AG09319 (cell line): ENCODE results near the gene C22orf23.

ENCODE experiments used
- DNase-seq: peaks from one replicate; pipeline ENCODE4 v3.0.0-alpha.2; 2010; ENCODE audit warnings: low read depth; ENCODE audit errors: extremely low read depth
- TF ChIP-seq, protein P1 (sequence below): IDR thresholded peaks from 2 replicates; pipeline ENCODE4 v1.5.1; 2011; ENCODE audit warnings: low read depth, mild to moderate bottlenecking, inconsistent platforms, low read length, moderate library complexity

The C22orf23 gene

GRCh38 chr22:37994982-37995381 is 41.6 kb upstream of the C22orf23 start:
- no peak for DNase-seq
- TF ChIP-seq, protein P1, sequence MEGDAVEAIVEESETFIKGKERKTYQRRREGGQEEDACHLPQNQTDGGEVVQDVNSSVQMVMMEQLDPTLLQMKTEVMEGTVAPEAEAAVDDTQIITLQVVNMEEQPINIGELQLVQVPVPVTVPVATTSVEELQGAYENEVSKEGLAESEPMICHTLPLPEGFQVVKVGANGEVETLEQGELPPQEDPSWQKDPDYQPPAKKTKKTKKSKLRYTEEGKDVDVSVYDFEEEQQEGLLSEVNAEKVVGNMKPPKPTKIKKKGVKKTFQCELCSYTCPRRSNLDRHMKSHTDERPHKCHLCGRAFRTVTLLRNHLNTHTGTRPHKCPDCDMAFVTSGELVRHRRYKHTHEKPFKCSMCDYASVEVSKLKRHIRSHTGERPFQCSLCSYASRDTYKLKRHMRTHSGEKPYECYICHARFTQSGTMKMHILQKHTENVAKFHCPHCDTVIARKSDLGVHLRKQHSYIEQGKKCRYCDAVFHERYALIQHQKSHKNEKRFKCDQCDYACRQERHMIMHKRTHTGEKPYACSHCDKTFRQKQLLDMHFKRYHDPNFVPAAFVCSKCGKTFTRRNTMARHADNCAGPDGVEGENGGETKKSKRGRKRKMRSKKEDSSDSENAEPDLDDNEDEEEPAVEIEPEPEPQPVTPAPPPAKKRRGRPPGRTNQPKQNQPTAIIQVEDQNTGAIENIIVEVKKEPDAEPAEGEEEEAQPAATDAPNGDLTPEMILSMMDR, result no peak

- DNase-seq, result no peak
- TF ChIP-seq, protein P1, result no peak
Measured at GRCh38 chr22:37994049-37994448, 40.6 kb upstream of the C22orf23 start.

DNA sequence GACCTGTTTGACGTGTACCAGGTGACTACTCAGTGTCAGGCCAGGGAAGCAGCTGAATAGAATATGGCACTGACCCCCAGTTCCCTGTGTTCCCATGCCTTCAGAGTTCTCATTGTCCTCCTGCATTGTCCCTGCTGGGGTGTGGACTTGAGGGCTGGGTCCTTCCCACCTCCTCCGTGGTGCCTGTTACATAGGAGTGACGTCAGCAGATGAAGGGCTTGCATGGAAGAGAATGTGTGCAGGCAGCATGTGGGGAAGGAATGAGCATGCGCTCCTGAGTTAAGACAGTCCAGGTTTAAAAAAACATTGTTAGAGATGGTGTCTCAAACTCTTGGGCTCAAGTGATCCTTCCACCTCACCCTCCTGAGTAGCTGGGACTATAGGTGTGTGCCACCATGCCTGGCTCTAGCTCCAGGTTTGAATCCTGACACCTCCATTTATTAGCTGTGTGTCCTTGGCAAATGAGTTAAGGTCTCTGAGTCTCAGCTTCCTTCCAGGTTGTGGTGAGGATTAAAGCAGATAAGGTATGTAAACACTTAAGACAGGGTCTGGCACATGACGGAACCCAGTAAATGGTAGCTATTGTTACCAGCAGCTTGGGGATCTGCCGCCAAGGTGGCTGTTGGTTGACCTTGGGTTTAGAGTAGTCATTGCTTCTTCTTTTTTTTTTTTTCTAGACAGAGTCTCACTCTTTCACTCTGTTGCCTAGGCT is 38.5 kb upstream of the C22orf23 start:
- DNase-seq, result no peak
- TF ChIP-seq, protein P1, result no peak

DNA sequence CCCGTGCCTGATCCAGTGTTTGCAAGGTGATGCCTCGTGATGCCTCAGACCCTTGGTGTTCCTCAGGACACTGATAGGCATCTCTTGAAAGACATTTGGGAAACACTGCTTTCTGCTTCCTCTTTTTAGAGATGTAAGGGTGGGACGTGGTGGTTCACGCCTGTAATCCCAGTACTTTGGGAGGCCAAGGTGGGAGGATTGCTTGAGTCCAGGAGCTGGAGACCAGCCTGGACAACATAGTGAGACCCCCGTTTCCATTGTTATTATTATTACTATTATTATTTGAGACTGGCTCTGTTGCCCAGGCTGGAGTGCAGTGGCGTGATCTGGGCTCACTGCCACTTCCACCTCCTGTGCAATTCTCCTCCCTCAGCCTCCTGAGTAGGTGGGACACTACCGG is 37.5 kb upstream of the C22orf23 start:
- TF ChIP-seq, protein P1, result no peak
- no peak for DNase-seq

DNA sequence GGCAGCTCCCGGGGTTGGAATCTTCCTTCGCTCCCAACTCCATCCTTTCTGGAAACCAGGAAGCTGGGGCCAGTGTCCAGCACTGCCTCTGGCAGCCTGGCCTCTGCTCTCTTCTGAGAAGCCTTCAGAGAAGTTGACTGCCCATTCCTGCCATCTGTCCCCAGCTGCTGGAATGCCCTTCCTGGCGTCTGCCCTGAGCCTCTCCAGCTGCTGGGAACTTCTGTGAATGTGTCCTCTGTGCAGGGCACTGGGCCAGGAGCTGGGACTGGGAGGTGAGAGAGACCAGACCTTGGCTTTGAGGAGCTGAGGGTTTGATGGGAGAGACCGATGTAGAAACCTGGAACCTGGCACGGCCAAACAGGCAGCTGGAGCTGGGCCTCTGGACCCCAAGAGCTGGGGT is 36.9 kb upstream of the C22orf23 start:
- no peak for DNase-seq
- TF ChIP-seq, protein P1, result no peak

- TF ChIP-seq, protein P1, result no peak
- DNase-seq, result no peak
Measured at GRCh38 chr22:37989146-37990045, 36.0 kb upstream of the C22orf23 start.

- no peak for DNase-seq
- TF ChIP-seq, protein P1, result no peak
Measured at GRCh38 chr22:37986371-37986770, 33.0 kb upstream of the C22orf23 start.
